Esophagus squamous epithelium (tissue), 4 donors: ENCODE measurements around the gene SH3YL1.

Source experiments
- POLR2A ChIP-seq, 4 donors: fragments of 450-650 bp; IDR thresholded peaks; one replicate each; pipeline ENCODE4 v1.6.1; 2017; ENCODE audit warnings: antibody characterized with exemption in 4 of 4, mild to moderate bottlenecking in 4 of 4, moderate library complexity in 3 of 4
- TF ChIP-seq, protein P1 (sequence below), 6 experiments: fragments of 450-650 bp in 4 of 6; fragments of 200-600 bp in 2 of 6; sonication (generic) in 2 of 6; IDR thresholded peaks; one replicate each; pipeline ENCODE4 v1.5.1; 2016 to 2019; ENCODE audit warnings: antibody characterized with exemption in 6 of 6, mild to moderate bottlenecking in 4 of 6, moderate library complexity in 4 of 6

DNA sequence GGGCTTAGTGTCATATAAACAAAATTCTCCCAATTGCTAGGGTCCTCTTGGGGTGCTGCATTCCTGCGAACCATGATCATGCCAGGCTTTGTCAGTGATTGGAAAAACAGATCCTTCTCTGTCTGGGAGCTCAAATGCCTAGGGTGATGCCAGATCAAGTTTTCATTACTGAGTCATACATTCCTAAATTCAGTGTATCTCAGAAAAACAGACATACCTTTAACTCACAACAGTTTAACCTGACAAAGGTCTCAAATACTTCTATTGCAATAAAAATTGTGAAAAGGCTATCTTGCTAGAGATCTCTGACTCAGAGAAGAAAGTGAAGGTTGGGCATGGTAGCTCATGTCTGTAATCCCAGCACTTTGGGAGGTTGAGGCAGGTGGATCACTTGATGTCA, 86.9 kb downstream of the SH3YL1 start:
- TF ChIP-seq, protein P1, sequence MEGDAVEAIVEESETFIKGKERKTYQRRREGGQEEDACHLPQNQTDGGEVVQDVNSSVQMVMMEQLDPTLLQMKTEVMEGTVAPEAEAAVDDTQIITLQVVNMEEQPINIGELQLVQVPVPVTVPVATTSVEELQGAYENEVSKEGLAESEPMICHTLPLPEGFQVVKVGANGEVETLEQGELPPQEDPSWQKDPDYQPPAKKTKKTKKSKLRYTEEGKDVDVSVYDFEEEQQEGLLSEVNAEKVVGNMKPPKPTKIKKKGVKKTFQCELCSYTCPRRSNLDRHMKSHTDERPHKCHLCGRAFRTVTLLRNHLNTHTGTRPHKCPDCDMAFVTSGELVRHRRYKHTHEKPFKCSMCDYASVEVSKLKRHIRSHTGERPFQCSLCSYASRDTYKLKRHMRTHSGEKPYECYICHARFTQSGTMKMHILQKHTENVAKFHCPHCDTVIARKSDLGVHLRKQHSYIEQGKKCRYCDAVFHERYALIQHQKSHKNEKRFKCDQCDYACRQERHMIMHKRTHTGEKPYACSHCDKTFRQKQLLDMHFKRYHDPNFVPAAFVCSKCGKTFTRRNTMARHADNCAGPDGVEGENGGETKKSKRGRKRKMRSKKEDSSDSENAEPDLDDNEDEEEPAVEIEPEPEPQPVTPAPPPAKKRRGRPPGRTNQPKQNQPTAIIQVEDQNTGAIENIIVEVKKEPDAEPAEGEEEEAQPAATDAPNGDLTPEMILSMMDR (IDR thresholded peaks at IDR 0.05): no peak
- no peak for TF ChIP-seq POLR2A (IDR thresholded peaks at IDR 0.05)
